HCT116 (cell line): Measurements from ENCODE around the gene HMGB3.

Source experiments
- CEBPB ChIP-seq: IDR thresholded peaks from 2 replicates; pipeline ENCODE4 v1.6.1; 2012; ENCODE audit warnings: low read depth
- EZH2 ChIP-seq: fragments of 200-600 bp; sonication (generic); IDR thresholded peaks from 2 replicates; pipeline ENCODE4 v1.6.1; 2017; ENCODE audit warnings: antibody characterized with exemption, mixed run types
- EZH2phosphoT487 ChIP-seq: fragments of 200-600 bp; IDR thresholded peaks from 2 replicates; pipeline ENCODE4 v1.6.1; 2018; ENCODE audit warnings: antibody characterized with exemption, borderline replicate concordance
- MAX ChIP-seq: IDR thresholded peaks from 2 replicates; pipeline ENCODE4 v1.6.1; 2012
- POLR2A ChIP-seq: IDR thresholded peaks from 2 replicates; pipeline ENCODE4 v1.7.0; 2011; ENCODE audit warnings: borderline replicate concordance; ENCODE audit not compliant: insufficient read depth, insufficient read length; ENCODE audit errors: extremely low read depth
- POLR2AphosphoS5 ChIP-seq: IDR thresholded peaks from 2 replicates; pipeline ENCODE4 v1.6.1; 2011; ENCODE audit warnings: mild to moderate bottlenecking, low read depth, low read length, moderate library complexity
- RAD21 ChIP-seq: IDR thresholded peaks from 2 replicates; pipeline ENCODE4 v1.6.1; 2012; ENCODE audit warnings: low read depth, mild to moderate bottlenecking
- REST ChIP-seq: IDR thresholded peaks from 2 replicates; pipeline ENCODE4 v1.6.1; 2012; ENCODE audit warnings: low read depth
- SIN3A ChIP-seq: IDR thresholded peaks from 2 replicates; pipeline ENCODE4 v1.6.1; 2012; ENCODE audit warnings: low read depth
- SP1 ChIP-seq: IDR thresholded peaks from 2 replicates; pipeline ENCODE4 v1.6.1; 2012; ENCODE audit warnings: low read depth
- TCF7L2 ChIP-seq: IDR thresholded peaks from 2 replicates; pipeline ENCODE4 v1.7.0; 2011; ENCODE audit warnings: borderline replicate concordance, inconsistent platforms; ENCODE audit not compliant: insufficient read depth, insufficient read length; ENCODE audit errors: extremely low read depth
- YY1 ChIP-seq: IDR thresholded peaks from 2 replicates; pipeline ENCODE4 v1.6.1; 2011; ENCODE audit warnings: low read length, low read depth, moderate library complexity, mild to moderate bottlenecking; ENCODE audit not compliant: insufficient replicate concordance; ENCODE audit errors: extremely low read depth
- TF ChIP-seq, protein P1 (sequence below), 3 experiments: fragments of 200-600 bp in 1 of 3; sonication (generic) in 1 of 3; IDR thresholded peaks in 2 of 3; conservative IDR thresholded peaks in 1 of 3; 2 replicates each; pipeline ENCODE4 v1.5.1; 2012 to 2017; ENCODE audit warnings: low read depth in 2 of 3, low read length in 2 of 3, antibody characterized with exemption in 1 of 3, borderline replicate concordance in 1 of 3, control low read depth in 1 of 3, mild to moderate bottlenecking in 1 of 3, mixed read lengths in 1 of 3, mixed run types in 1 of 3, moderate library complexity in 1 of 3; ENCODE audit not compliant: insufficient read depth in 1 of 3
- TF ChIP-seq, protein P2 (sequence below): IDR thresholded peaks from 2 replicates; pipeline ENCODE4 v1.6.1; 2012

GRCh38 chrX:150933945-150934350 lies 49.2 kb upstream of the HMGB3 start:
- TF ChIP-seq TCF7L2 (no peak), SIN3A (no peak), MAX (no peak), SP1 (no peak), REST (no peak), CEBPB (no peak), POLR2A (no peak), EZH2 (no peak), YY1 (no peak), POLR2AphosphoS5 (no peak), RAD21 (no peak), EZH2phosphoT487 (no peak)
- TF ChIP-seq, protein P1, sequence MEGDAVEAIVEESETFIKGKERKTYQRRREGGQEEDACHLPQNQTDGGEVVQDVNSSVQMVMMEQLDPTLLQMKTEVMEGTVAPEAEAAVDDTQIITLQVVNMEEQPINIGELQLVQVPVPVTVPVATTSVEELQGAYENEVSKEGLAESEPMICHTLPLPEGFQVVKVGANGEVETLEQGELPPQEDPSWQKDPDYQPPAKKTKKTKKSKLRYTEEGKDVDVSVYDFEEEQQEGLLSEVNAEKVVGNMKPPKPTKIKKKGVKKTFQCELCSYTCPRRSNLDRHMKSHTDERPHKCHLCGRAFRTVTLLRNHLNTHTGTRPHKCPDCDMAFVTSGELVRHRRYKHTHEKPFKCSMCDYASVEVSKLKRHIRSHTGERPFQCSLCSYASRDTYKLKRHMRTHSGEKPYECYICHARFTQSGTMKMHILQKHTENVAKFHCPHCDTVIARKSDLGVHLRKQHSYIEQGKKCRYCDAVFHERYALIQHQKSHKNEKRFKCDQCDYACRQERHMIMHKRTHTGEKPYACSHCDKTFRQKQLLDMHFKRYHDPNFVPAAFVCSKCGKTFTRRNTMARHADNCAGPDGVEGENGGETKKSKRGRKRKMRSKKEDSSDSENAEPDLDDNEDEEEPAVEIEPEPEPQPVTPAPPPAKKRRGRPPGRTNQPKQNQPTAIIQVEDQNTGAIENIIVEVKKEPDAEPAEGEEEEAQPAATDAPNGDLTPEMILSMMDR (IDR thresholded peaks at IDR 0.05 in 2 of 3, conservative IDR thresholded peaks at IDR 0.05 in 1 of 3; ENCODE audit: borderline replicate concordance in 1 of 3, insufficient read depth in 1 of 3, low read depth in 2 of 3, low read length in 2 of 3) = no peak
- TF ChIP-seq, protein P2, sequence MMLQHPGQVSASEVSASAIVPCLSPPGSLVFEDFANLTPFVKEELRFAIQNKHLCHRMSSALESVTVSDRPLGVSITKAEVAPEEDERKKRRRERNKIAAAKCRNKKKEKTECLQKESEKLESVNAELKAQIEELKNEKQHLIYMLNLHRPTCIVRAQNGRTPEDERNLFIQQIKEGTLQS = no peak
